ENCODE measurements around the gene ALPL. TPM values are rescaled to one million over a fixed set of nuclear protein-coding genes. Genes with fewer than 3 reads are reported as not detected.

The ALPL gene
- total and polyA plus RNA-seq, 10 of the 15 experiments (the other 5 are each of a cell fraction or from before 2014, with no cell fraction given), result 0.07 to 0.59 (median 0.31) TPM; not detected in 2

DNA sequence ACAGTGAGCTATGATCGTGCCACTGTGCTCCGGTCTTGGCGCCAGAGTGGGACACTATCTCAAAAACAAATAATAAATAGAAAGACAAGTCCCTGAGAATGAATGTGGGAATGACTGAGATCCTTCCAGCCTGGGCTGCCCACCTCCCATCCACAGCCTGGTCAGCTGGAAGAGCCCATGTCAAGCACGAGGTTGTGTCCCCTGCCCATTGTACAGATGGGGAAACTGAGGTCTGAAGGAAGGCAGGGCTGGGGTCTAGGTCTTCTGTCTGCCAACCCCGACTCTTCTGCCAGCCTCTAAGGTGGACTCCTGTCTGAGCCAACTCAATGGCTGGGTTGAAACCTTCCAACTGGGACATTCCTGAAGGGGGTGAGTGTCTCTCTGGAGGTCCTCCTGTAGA is 80.4 kb downstream of the ALPL start:
- SMC1A ChIA-PET (ENCODE audit: uncharacterized antibody, unreplicated experiment), result no interaction called here
- POLR2A ChIA-PET, result no interaction called here
- RAD21 ChIA-PET (ENCODE audit: unreplicated experiment), result no interaction called here
- H3K36me3 ChIP-seq (ENCODE audit: control insufficient read depth in 2 of 2, insufficient read depth in 2 of 2, low read length in 1 of 2), result no peaks in the 10 kb centered on the region
- no peak overlapping the region for H2AFZ ChIP-seq (ENCODE audit: control insufficient read depth, low read depth, low read length)
- H3K79me2 ChIP-seq (ENCODE audit: control insufficient read depth, insufficient read depth, low read length), result no peaks in the 10 kb centered on the region
- H4K20me1 ChIP-seq (ENCODE audit: control insufficient read depth, insufficient read depth), result no peaks in the 10 kb centered on the region
- no peaks in the 10 kb centered on the region for H3K9me3 ChIP-seq (replicated peaks; ENCODE audit: control insufficient read depth, insufficient read depth, low read length)
- WGBS (ENCODE audit: insufficient coverage, insufficient replicate concordance, low lambda C conversion rate, missing lambda C conversion rate), result 22% methylated on average over 5 of the region's 5 CpGs
- ATAC-seq (no peak), FAIRE-seq (no peak), DNase-seq (ENCODE audit: low read depth, low spot score) (no peak)
- no peak overlapping the region for H3K4me3 ChIP-seq
- no TSS peak for BruUV-seq (replicated peaks)
- no peak overlapping the region for H3K27ac ChIP-seq (ENCODE audit: control insufficient read depth, insufficient read depth)
- TF ChIP-seq TCF12 (IDR thresholded peaks at IDR 0.05; ENCODE audit: low read depth, low read length), result no peak
- TF ChIP-seq, protein P1, sequence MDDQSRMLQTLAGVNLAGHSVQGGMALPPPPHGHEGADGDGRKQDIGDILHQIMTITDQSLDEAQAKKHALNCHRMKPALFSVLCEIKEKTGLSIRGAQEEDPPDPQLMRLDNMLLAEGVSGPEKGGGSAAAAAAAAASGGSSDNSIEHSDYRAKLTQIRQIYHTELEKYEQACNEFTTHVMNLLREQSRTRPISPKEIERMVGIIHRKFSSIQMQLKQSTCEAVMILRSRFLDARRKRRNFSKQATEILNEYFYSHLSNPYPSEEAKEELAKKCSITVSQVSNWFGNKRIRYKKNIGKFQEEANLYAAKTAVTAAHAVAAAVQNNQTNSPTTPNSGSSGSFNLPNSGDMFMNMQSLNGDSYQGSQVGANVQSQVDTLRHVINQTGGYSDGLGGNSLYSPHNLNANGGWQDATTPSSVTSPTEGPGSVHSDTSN (IDR thresholded peaks at IDR 0.05; ENCODE audit: insufficient replicate concordance, low read depth, low read length), result no peak
- TF ChIP-seq FOXM1 (IDR thresholded peaks at IDR 0.05; ENCODE audit: low read depth, low read length), result no peak
- TF ChIP-seq ZNF384 (IDR thresholded peaks at IDR 0.05; ENCODE audit: borderline replicate concordance, low read depth, low read length), result no peak
- no peak for TF ChIP-seq WRNIP1 (IDR thresholded peaks at IDR 0.05; ENCODE audit: borderline replicate concordance, low read depth, low read length)
- TF ChIP-seq SIN3A (IDR thresholded peaks at IDR 0.05; ENCODE audit: low read depth, low read length), result no peak
- TF ChIP-seq SMAD5 (IDR thresholded peaks at IDR 0.05; ENCODE audit: low read depth), result no peak
- TF ChIP-seq PAX8 (IDR thresholded peaks at IDR 0.05), result no peak
- no peak for TF ChIP-seq NFIC (IDR thresholded peaks at IDR 0.05; ENCODE audit: low read depth, low read length)
- no peak for TF ChIP-seq LARP7 (IDR thresholded peaks at IDR 0.05)
- no peak for TF ChIP-seq MTA3 (IDR thresholded peaks at IDR 0.05; ENCODE audit: borderline replicate concordance, low read length)
- no peaks in the 10 kb centered on the region for H3K4me1 ChIP-seq (ENCODE audit: control insufficient read depth, insufficient read depth, low read length)
- peaks cover 0 to 3% of the 10 kb centered on the region in 2 experiments; a peak in 1 of 4 replicates for H3K27me3 ChIP-seq (replicated peaks in 1 of 2; ENCODE audit: control insufficient read depth in 2 of 2, insufficient read depth in 2 of 2, low read length in 1 of 2)
- H3K9ac ChIP-seq (ENCODE audit: control insufficient read depth, insufficient read depth, low read length), result no peak overlapping the region
- no peak overlapping the region for H3K4me2 ChIP-seq (ENCODE audit: control insufficient read depth, insufficient read depth)
- intact Hi-C loops (cut with micrococcal nuclease; ENCODE audit: unreplicated experiment), result loop anchor here (5.0 kb wide), 1 partner anchor 77 kb away; no protein-coding TSS in a partner anchor
- in situ Hi-C loops (cut with MboI), result no loop called here
- CTCF ChIA-PET, result no interaction called here

Data from GM12878 (cell line).